Kidney capillary endothelial cell (primary cell): ENCODE results near the gene GPR135.
A peak's percentile ranks its signal among the peaks of the same experiment; 100 is the strongest.
"Not testable (repeated sequence)": the region's sequence is repeated elsewhere in the genome, so short reads cannot be mapped to it uniquely, and the experiment has no call there.

ENCODE experiments used
- DNase-seq: peaks from one replicate; pipeline ENCODE4 v3.0.0-alpha.2; 2018; ENCODE audit warnings: low spot score

Gene GPR135

GRCh38 chr14:59475709-59476108 is 10.5 kb upstream of the GPR135 start:
- DNase-seq: no peak

- DNase-seq: no peak
These were observed 9.0 kb upstream of the GPR135 start for GRCh38 chr14:59474172-59474571.

- DNase-seq: peak; percentile 55
These were observed 479 bp downstream of the GPR135 start for GRCh38 chr14:59464486-59465315.

- DNase-seq: no peak
These were observed 1.2 kb downstream of the GPR135 start for GRCh38 chr14:59463787-59464485.

- no peak for DNase-seq
These were observed 3.3 kb downstream of the GPR135 start for GRCh38 chr14:59461891-59462290.

- DNase-seq: no peak
These were observed 4.8 kb downstream of the GPR135 start for GRCh38 chr14:59460378-59460777.

GRCh38 chr14:59458486-59458885 is 6.7 kb downstream of the GPR135 start:
- DNase-seq: no peak

GRCh38 chr14:59455411-59455810 is 9.8 kb downstream of the GPR135 start:
- no peak for DNase-seq

- DNase-seq: peak; percentile 57
These were observed 11.0 kb downstream of the GPR135 start for GRCh38 chr14:59454139-59454538.

GRCh38 chr14:59451849-59452248 is 13.3 kb downstream of the GPR135 start:
- DNase-seq: no peak

- no peak for DNase-seq
These were observed 14.5 kb downstream of the GPR135 start for GRCh38 chr14:59450716-59451115.

- not testable (repeated sequence) for DNase-seq
These were observed 16.5 kb downstream of the GPR135 start for GRCh38 chr14:59448673-59449072.

- no peak for DNase-seq
These were observed 25.8 kb downstream of the GPR135 start for GRCh38 chr14:59439256-59439965.

- DNase-seq: peak; percentile 60
These were observed 27.0 kb downstream of the GPR135 start for GRCh38 chr14:59438195-59438647.

GRCh38 chr14:59435987-59436386 is 29.2 kb downstream of the GPR135 start:
- DNase-seq: no peak

- no peak for DNase-seq
These were observed 30.1 kb downstream of the GPR135 start for GRCh38 chr14:59435101-59435500.

GRCh38 chr14:59429790-59430189 is 35.4 kb downstream of the GPR135 start:
- DNase-seq: no peak

- DNase-seq: peak; percentile 60
These were observed 36.6 kb downstream of the GPR135 start for GRCh38 chr14:59428581-59429012.

GRCh38 chr14:59427653-59428580 is 37.3 kb downstream of the GPR135 start:
- no peak for DNase-seq

GRCh38 chr14:59425322-59425935 is 39.8 kb downstream of the GPR135 start:
- no peak for DNase-seq
